SK-N-SH treated with all-trans-retinoic acid at 6 μM for 48 hours (cell line): ENCODE results near the gene ZBTB7C.
A peak's percentile ranks its signal among the peaks of the same experiment; 100 is the strongest.

Experiments
- ATAC-seq: fragments of 200-7000 bp; cut with Tn5 transposase; 3 replicates; pipeline ENCODE4 v1.9.1; 2020; ENCODE audit warnings: mild to moderate bottlenecking, moderate library complexity
- ARNTL ChIP-seq: fragments of 450-650 bp; formaldehyde crosslinking; IDR thresholded peaks from 2 replicates; pipeline ENCODE4 v1.5.0; 2020; ENCODE audit warnings: low read depth, mild to moderate bottlenecking, moderate library complexity, borderline replicate concordance
- BACH2 ChIP-seq: fragments of 250-450 bp; sonication (Bioruptor Pico); IDR thresholded peaks from 2 replicates; pipeline ENCODE4 v1.9.0; 2021; ENCODE audit warnings: mild to moderate bottlenecking, borderline replicate concordance
- CSDC2 ChIP-seq: fragments of 250-450 bp; sonication (Bioruptor Pico); IDR thresholded peaks from 2 replicates; pipeline ENCODE4 v1.5.0; 2020; ENCODE audit warnings: mild to moderate bottlenecking, moderate library complexity
- ESRRG ChIP-seq: fragments of 250-450 bp; sonication (Bioruptor Pico); IDR thresholded peaks from 2 replicates; pipeline ENCODE4 v1.6.1; 2021; ENCODE audit warnings: mild to moderate bottlenecking
- ISL1 ChIP-seq: fragments of 250-450 bp; sonication (Bioruptor Pico); IDR thresholded peaks from 2 replicates; pipeline ENCODE4 v2.1.2; 2022; ENCODE audit warnings: mild to moderate bottlenecking, moderate library complexity
- OSR1 ChIP-seq: fragments of 250-450 bp; sonication (Bioruptor Pico); IDR thresholded peaks from 2 replicates; pipeline ENCODE4 v1.8.0; 2022; ENCODE audit warnings: moderate library complexity, mild to moderate bottlenecking, inconsistent platforms
- PPARA ChIP-seq: fragments of 250-450 bp; sonication (Bioruptor Pico); IDR thresholded peaks from 2 replicates; pipeline ENCODE4 v1.5.0; 2020; ENCODE audit warnings: mild to moderate bottlenecking, borderline replicate concordance
- SNAI2 ChIP-seq: fragments of 250-450 bp; sonication (Bioruptor Pico); IDR thresholded peaks from 2 replicates; pipeline ENCODE4 v1.5.0; 2020; ENCODE audit warnings: mild to moderate bottlenecking, moderate library complexity
- TCF4 ChIP-seq: fragments of 250-450 bp; sonication (Bioruptor Pico); IDR thresholded peaks from 2 replicates; pipeline ENCODE4 v1.8.0; 2021; ENCODE audit warnings: mild to moderate bottlenecking, moderate library complexity, borderline replicate concordance
- TOX ChIP-seq: fragments of 250-450 bp; sonication (Bioruptor Pico); IDR thresholded peaks from 2 replicates; pipeline ENCODE4 v1.8.0; 2021; ENCODE audit warnings: mild to moderate bottlenecking, moderate library complexity, borderline replicate concordance
- ZC3H10 ChIP-seq: fragments of 250-450 bp; sonication (Bioruptor Pico); IDR thresholded peaks from 2 replicates; pipeline ENCODE4 v1.5.1; 2021; ENCODE audit warnings: mild to moderate bottlenecking, moderate library complexity
- ZFP3 ChIP-seq: fragments of 250-450 bp; sonication (Bioruptor Pico); IDR thresholded peaks from 2 replicates; pipeline ENCODE4 v1.5.0; 2020; ENCODE audit warnings: mild to moderate bottlenecking, moderate library complexity
- ZFP30 ChIP-seq: fragments of 450-650 bp; formaldehyde crosslinking; IDR thresholded peaks from 2 replicates; pipeline ENCODE4 v1.5.0; 2022; ENCODE audit warnings: mild to moderate bottlenecking, moderate library complexity
- ZNF565 ChIP-seq: fragments of 450-650 bp; formaldehyde crosslinking; conservative IDR thresholded peaks from 2 replicates; pipeline ENCODE4 v1.5.0; 2020; ENCODE audit warnings: low read depth, mild to moderate bottlenecking, moderate library complexity
- ZNF70 ChIP-seq: fragments of 450-650 bp; formaldehyde crosslinking; IDR thresholded peaks from 2 replicates; pipeline ENCODE4 v1.5.0; 2020; ENCODE audit warnings: mild to moderate bottlenecking, moderate library complexity
- ZNF8 ChIP-seq: fragments of 450-650 bp; formaldehyde crosslinking; IDR thresholded peaks from 2 replicates; pipeline ENCODE4 v1.5.0; 2020; ENCODE audit warnings: mild to moderate bottlenecking, moderate library complexity
- TF ChIP-seq, protein P1 (sequence below): fragments of 250-450 bp; sonication (Bioruptor Pico); IDR thresholded peaks from 2 replicates; pipeline ENCODE4 v1.5.0; 2020; ENCODE audit warnings: mild to moderate bottlenecking, moderate library complexity
- TF ChIP-seq, protein P2 (sequence below): fragments of 250-450 bp; sonication (Bioruptor Pico); IDR thresholded peaks from 2 replicates; pipeline ENCODE4 v1.5.1; 2020; ENCODE audit warnings: low read depth, mild to moderate bottlenecking, moderate library complexity

The ZBTB7C gene

DNA sequence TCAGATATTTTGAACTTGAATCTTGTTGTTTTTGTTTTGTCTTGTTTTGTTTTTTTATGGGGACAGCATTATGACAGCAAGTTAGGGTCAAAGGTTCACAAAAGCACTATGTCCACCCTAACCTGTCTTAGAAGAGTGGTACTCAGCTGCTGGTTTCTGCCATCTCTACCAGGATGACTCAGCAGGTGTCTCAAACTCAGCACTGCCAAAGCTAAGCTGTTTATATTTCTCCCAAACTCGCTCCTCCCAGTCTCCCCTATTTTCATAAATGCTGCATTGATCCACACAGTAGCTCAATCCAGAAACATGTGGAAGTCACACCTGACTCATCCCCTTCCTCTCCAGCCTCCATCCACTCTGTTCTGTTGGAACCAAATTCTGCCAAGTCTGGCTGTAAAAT is 134.9 kb downstream of the ZBTB7C start:
- no peak for TF ChIP-seq OSR1 (CRISPR knock-in tag)
- TF ChIP-seq ZC3H10 = no peak
- no peak for TF ChIP-seq ARNTL (CRISPR knock-in tag)
- no peak for ATAC-seq

DNA sequence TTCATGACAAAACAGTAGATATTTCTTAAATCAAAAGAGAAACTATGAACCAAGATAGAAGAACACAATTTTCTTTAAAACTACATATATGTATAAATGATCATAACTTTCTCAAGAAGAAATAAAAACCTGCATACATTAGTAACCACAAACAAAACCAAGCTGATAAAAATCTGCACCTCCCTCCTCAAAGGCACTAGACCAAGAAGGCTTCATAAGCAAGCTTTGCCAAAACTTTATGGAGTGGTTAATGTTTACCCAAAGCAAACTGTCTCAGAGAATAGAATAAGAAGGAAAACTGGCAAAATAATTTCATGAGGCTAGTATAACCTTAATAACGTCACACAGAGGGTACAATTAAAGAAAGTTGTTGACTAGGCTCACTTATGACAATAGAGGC is 138.3 kb downstream of the ZBTB7C start:
- TF ChIP-seq ARNTL (CRISPR knock-in tag) (no peak), ZNF565 (CRISPR knock-in tag) (no peak), ESRRG (CRISPR knock-in tag) (no peak), ZC3H10 (no peak), CSDC2 (no peak), TCF4 (CRISPR knock-in tag) (no peak), TOX (no peak), ZFP3 (no peak), ZNF8 (CRISPR knock-in tag) (no peak)
- TF ChIP-seq, protein P1, sequence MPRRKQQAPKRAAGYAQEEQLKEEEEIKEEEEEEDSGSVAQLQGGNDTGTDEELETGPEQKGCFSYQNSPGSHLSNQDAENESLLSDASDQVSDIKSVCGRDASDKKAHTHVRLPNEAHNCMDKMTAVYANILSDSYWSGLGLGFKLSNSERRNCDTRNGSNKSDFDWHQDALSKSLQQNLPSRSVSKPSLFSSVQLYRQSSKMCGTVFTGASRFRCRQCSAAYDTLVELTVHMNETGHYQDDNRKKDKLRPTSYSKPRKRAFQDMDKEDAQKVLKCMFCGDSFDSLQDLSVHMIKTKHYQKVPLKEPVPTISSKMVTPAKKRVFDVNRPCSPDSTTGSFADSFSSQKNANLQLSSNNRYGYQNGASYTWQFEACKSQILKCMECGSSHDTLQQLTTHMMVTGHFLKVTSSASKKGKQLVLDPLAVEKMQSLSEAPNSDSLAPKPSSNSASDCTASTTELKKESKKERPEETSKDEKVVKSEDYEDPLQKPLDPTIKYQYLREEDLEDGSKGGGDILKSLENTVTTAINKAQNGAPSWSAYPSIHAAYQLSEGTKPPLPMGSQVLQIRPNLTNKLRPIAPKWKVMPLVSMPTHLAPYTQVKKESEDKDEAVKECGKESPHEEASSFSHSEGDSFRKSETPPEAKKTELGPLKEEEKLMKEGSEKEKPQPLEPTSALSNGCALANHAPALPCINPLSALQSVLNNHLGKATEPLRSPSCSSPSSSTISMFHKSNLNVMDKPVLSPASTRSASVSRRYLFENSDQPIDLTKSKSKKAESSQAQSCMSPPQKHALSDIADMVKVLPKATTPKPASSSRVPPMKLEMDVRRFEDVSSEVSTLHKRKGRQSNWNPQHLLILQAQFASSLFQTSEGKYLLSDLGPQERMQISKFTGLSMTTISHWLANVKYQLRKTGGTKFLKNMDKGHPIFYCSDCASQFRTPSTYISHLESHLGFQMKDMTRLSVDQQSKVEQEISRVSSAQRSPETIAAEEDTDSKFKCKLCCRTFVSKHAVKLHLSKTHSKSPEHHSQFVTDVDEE = no peak
- TF ChIP-seq, protein P2, sequence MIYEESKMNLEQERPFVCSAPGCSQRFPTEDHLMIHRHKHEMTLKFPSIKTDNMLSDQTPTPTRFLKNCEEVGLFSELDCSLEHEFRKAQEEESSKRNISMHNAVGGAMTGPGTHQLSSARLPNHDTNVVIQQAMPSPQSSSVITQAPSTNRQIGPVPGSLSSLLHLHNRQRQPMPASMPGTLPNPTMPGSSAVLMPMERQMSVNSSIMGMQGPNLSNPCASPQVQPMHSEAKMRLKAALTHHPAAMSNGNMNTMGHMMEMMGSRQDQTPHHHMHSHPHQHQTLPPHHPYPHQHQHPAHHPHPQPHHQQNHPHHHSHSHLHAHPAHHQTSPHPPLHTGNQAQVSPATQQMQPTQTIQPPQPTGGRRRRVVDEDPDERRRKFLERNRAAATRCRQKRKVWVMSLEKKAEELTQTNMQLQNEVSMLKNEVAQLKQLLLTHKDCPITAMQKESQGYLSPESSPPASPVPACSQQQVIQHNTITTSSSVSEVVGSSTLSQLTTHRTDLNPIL (CRISPR knock-in tag) = no peak
- ATAC-seq = no peak

DNA sequence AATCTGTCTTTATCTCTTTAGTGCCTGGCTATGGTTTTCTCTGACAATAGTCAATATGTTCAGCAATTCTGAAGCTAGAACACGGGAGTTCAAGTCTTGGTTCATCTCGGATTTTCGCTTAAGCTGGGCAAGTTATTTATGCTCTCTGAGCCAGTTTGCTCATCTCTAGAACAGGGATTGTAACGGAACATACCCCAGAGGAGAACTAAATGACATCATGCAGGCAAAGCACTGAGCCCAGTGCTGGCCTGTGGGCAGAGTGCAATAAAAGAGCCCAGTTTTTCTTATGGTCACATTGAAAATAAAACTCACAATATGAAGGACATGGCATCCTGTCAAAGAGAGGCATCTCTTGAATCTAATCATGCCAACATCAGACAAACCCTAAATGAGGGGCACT is 143.9 kb downstream of the ZBTB7C start:
- TF ChIP-seq, protein P1 = no peak
- TF ChIP-seq ZNF565 (CRISPR knock-in tag) (no peak), TCF4 (CRISPR knock-in tag) (no peak), ZC3H10 (no peak), ISL1 (CRISPR knock-in tag) (no peak), CSDC2 (no peak)
- TF ChIP-seq, protein P2 (CRISPR knock-in tag) = no peak
- no peak for ATAC-seq

DNA sequence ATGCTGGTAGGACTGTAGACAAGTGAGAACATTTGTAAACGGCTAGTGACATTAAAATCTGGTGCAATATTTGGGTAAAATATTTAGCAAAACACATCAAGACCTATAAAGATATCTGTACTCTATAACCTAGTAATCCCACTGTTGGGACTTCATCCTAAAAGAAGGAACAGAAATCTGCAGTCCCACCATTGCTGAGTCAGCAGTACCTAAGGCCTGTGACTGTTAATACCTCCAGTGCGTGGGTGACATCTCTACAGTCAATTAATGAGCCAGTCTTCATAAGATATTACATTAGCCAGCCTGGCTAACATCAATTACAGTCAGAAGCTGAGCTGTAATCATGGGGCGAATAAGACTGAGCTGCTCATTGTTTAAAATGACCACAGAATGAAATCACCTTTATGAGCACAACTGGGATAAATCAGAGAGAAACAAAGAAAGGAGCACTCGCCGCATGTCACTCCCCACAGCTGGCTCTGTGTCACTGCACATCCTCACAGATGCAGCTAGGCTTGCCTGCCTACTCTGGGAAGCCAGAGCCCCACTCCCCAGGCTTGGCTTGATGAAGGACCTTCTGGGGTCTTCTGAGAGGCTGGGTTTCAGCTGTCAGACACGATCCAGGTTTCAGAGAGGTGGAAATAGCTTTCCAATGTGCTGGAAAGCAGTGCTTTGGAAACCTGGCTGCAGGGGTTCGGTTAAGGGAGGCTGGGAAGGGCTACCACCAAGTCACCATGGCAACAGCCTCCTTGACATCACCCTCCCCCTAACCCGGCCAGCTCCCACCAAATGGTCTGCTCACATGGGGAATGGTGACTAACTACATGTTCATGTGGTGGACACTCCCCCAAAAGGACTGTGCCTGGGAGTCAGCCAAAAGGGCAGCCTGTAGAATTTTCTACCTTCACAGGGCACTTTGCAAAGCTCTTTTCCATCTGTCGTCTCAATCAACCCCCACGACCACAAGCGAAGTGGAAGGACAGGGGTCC is 145.0 kb downstream of the ZBTB7C start:
- ATAC-seq = no peak; the same call in 2 of the 3 replicates
- 0 out of 2 replicates have a peak, but pooled peaks have one; percentile 22 for TF ChIP-seq ISL1 (CRISPR knock-in tag)
- TF ChIP-seq ESRRG (CRISPR knock-in tag) = no peak
- TF ChIP-seq TCF4 (CRISPR knock-in tag) = 0 out of 2 replicates have a peak, but pooled peaks have one; percentile 48
- no peak for TF ChIP-seq PPARA (CRISPR knock-in tag)

DNA sequence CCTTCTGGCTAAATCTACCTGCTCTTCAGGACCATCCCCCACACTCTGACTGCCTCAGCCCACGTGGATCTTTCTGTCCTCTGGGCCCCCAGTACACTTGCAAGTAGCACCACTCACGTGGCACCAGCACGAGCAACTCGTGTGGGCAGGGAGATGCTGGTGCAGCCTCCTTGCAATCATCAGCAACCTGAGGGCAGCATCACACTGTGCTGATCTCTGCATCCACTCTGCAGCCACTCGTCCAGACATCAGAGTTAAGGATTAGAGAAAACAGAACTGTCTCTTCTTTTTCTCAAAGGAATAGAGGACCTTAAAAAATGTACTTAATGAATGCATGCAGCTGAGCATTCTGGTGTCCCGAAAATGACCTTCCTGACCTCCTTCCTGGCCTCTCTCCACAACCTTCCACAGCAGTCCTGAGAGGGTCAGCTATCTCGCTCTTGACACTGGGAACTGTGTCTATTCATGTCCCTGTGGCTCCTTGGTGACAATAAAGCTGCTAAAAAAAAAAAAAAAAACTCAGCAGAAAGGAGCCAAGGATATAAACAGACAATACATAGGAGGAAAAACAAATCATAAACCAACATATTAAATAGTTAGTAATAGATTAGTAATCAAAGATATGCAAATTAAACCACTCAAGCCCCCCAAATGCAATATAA is 145.9 kb downstream of the ZBTB7C start:
- ATAC-seq = no peak
- no peak for TF ChIP-seq ZFP30 (CRISPR knock-in tag)
- no peak for TF ChIP-seq ZNF8 (CRISPR knock-in tag)
- no peak for TF ChIP-seq BACH2
- TF ChIP-seq, protein P1 = no peak
- no peak for TF ChIP-seq OSR1 (CRISPR knock-in tag)
- no peak for TF ChIP-seq ZNF565 (CRISPR knock-in tag)
- no peak for TF ChIP-seq SNAI2 (CRISPR knock-in tag)
- no peak for TF ChIP-seq ZNF70 (CRISPR knock-in tag)
- no peak for TF ChIP-seq ESRRG (CRISPR knock-in tag)
